Measurements from ENCODE around the gene ELAVL2. TPM values are rescaled to one million over a fixed set of nuclear protein-coding genes. Genes with fewer than 3 reads are reported as not detected.

ELAVL2 gene
- not detected for polyA plus RNA-seq (2013)

DNA sequence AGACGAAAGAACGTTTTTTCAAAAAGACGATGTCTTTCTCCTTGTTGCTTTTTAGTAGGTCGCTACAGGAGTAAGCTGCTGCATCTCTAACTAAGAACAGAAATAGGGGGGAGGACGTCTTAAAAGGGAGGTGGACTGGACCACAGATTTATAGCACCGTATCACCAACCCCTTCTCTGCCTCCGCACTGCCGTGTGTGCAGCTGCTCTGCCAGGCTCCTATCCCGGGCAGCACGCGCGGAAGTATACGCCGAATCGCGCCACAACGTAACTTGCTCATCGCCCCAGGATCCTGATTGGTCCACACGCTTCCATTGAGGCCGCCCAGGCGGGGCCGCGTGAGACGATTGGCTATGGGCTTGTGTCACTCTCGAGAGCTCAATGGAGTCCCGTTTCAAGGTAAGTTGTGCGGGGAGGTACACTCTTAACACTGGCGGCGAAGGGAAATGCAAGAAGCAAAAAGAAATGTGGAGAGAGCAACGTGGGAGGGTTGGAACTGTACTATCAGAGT is at the start of gene ELAVL2:
ELAVL2 (minus strand) TSS at position 121 of the 510 bp plus-strand sequence. CDS start 64,006 bp downstream, outside the sequence.
- POLR2A ChIA-PET, result no interaction called here
- peak within 1 kb of the TSS in 6 of 7 experiments; percentile 19 to 65 (median 36) for H3K4me3 ChIP-seq (ENCODE audit: control insufficient read depth in 1 of 7, extremely low read depth in 1 of 7, insufficient read depth in 4 of 7, low read depth in 2 of 7, low read length in 6 of 7)
- 2% methylated on average over 23 of the region's 30 CpGs for WGBS (ENCODE audit: insufficient coverage)
- CTCF ChIA-PET, result no interaction called here
- H3K36me3 ChIP-seq (ENCODE audit: control insufficient read depth in 4 of 4, insufficient read depth in 4 of 4, low read length in 3 of 4), result no peaks in the 10 kb centered on the region
- H3K9me3 ChIP-seq (ENCODE audit: control extremely low read depth in 1 of 5, control insufficient read depth in 4 of 5, insufficient read depth in 2 of 5, low read depth in 1 of 5, low read length in 4 of 5), result peaks cover 0 to 18% (median 7%) of the 10 kb centered on the region in 5 experiments
- peak; percentile 50 to 80 (median 64) for DNase-seq
- H3K27ac ChIP-seq (ENCODE audit: insufficient read depth in 1 of 2, low read depth in 1 of 2, low read length in 2 of 2, poor library complexity in 1 of 2, severe bottlenecking in 2 of 2), result no peak within 1 kb of the TSS
- H3K27me3 ChIP-seq (replicated peaks in 2 of 5; ENCODE audit: control insufficient read depth in 4 of 5, insufficient read depth in 5 of 5, low read length in 4 of 5), result peaks cover 15 to 88% (median 48%) of the 10 kb centered on the region in 5 experiments
- peaks cover 0 to 12% (median 11%) of the 10 kb centered on the region in 4 experiments for H3K4me1 ChIP-seq (ENCODE audit: control extremely low read depth in 1 of 4, control insufficient read depth in 4 of 4, insufficient read depth in 4 of 4, low read length in 3 of 4)

DNA sequence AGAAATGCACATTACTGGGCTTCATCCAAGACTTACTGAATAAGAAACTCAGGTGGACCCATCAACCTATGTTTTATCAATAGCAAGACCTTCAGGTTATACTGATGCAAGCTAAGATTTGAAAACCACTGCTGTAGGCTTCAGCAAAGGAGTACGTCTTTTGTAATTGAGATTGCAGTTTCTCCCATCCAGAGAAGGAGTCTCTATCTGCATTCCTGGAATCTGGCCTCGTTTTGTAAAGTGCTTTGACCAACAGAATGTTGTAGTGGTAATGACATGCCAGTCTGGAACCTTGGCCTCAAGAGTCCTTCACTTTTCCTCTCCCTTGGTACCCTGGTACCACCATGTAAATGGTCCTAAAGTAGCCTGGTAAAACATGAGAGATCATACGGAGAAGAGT is 32.2 kb upstream of the ELAVL2 start:
- Histone ChIP-seq H3K4me3 (ENCODE audit: control insufficient read depth in 1 of 7, extremely low read depth in 1 of 7, insufficient read depth in 4 of 7, low read depth in 2 of 7, low read length in 6 of 7) (no peak overlapping the region), H3K9me3 (ENCODE audit: control extremely low read depth in 1 of 5, control insufficient read depth in 4 of 5, insufficient read depth in 2 of 5, low read depth in 1 of 5, low read length in 4 of 5) (no peaks in the 10 kb centered on the region), H3K36me3 (ENCODE audit: control insufficient read depth in 4 of 4, insufficient read depth in 4 of 4, low read length in 3 of 4) (no peaks in the 10 kb centered on the region), H3K27ac (ENCODE audit: insufficient read depth in 1 of 2, low read depth in 1 of 2, low read length in 2 of 2, poor library complexity in 1 of 2, severe bottlenecking in 2 of 2) (no peak overlapping the region), H3K27me3 (replicated peaks in 2 of 5; ENCODE audit: control insufficient read depth in 4 of 5, insufficient read depth in 5 of 5, low read length in 4 of 5) (no peaks in the 10 kb centered on the region), H3K4me1 (ENCODE audit: control extremely low read depth in 1 of 4, control insufficient read depth in 4 of 4, insufficient read depth in 4 of 4, low read length in 3 of 4) (no peaks in the 10 kb centered on the region)
- no peak for DNase-seq
- CTCF ChIA-PET, result no interaction called here
- 89% methylated on average over 3 of the region's 3 CpGs for WGBS (ENCODE audit: insufficient coverage)
- POLR2A ChIA-PET, result no interaction called here

DNA sequence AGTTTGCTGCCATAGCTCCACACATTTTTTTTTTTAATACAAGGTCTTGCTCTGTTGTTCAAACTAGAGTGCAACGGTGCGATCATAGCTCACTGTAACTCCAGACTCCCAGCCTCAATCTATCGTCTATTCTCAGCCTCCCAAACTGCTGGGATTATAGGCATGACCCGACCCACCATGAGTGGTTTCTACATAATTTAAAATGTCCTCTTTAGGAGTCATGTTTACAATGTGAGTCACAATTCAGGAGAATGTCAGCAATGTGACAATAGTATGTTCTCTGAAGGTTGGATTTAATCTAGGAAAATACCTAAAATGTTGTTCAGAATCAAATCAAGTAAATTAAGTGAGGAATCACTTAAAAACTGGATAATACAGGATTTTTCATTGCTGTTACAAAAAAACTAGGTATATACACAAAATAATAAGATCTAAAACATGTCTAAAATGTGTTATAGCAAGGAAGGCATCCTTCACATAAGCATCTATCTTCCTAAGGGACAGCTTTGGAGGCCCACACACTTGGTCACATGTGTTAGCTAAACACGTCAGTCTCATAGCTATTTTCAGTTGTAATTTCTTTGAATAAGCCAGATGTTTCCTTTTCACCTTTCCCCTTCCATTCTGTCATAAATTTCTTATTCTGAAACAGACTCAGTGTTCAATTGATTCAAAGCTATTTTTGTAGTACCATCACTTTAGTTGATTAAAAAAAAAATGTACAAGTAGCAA is 30.0 kb upstream of the ELAVL2 start:
- peaks cover 0 to 5% (median 1%) of the 10 kb centered on the region in 4 experiments for H3K4me1 ChIP-seq (ENCODE audit: control extremely low read depth in 1 of 4, control insufficient read depth in 4 of 4, insufficient read depth in 4 of 4, low read length in 3 of 4)
- H3K27me3 ChIP-seq (replicated peaks in 2 of 5; ENCODE audit: control insufficient read depth in 4 of 5, insufficient read depth in 5 of 5, low read length in 4 of 5), result peaks cover 0 to 14% (median 8%) of the 10 kb centered on the region in 5 experiments
- H3K36me3 ChIP-seq (ENCODE audit: control insufficient read depth in 4 of 4, insufficient read depth in 4 of 4, low read length in 3 of 4), result no peaks in the 10 kb centered on the region
- H3K27ac ChIP-seq (ENCODE audit: insufficient read depth in 1 of 2, low read depth in 1 of 2, low read length in 2 of 2, poor library complexity in 1 of 2, severe bottlenecking in 2 of 2), result no peak overlapping the region
- H3K9me3 ChIP-seq (ENCODE audit: control extremely low read depth in 1 of 5, control insufficient read depth in 4 of 5, insufficient read depth in 2 of 5, low read depth in 1 of 5, low read length in 4 of 5), result peaks cover 0 to 3% (median 0%) of the 10 kb centered on the region in 5 experiments
- WGBS (ENCODE audit: insufficient coverage), result 96% methylated on average over 3 of the region's 5 CpGs
- ChIA-PET CTCF (no interaction called here), POLR2A (no interaction called here)
- DNase-seq, result no peak
- no peak overlapping the region for H3K4me3 ChIP-seq (ENCODE audit: control insufficient read depth in 1 of 7, extremely low read depth in 1 of 7, insufficient read depth in 4 of 7, low read depth in 2 of 7, low read length in 6 of 7)

DNA sequence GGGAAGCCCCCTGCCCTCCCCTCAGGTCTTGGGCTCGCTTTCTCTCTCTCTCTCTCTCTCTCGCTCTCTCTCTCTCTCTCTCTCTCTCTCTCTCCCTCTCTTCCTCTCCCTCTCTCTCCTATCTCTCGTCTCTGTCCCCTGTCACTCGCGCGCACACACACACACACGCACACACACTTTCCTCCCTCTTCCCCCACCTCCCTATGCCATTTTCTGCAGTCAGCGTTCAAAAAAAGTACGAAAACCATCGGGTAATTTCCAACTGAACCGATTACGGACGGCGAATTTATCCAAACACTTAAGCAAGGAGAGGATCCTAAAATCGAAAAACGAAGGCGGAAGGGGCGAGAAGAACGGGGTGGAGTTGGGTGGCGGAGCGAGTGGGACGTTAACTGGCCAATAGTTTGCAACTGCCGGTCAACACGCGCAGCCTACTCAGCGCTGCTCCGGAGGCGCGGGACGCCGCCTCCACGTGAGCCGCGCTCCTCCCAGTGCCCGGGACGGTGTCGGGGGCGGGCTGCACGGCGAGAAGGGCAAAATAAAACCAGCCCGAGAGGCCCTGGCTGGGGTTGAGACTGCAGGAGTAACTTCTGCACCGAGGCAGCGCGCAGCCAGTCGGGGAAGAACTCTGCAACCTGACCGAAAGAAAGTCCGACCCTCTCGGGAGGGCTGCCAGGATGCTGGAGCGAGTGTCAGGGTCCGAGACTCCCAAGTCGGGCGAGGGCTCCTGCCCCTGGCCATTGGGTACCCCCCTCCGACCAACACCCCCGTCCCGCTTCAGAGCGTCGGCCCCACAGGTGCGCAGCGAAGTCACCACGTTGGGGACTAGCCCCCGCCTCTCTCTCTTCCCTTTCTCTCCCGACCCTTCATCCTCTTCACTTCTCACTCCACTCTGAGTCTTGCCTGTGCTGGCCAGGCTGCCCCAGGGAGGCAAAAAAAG is 24.9 kb upstream of the ELAVL2 start:
- Histone ChIP-seq H3K4me1 (ENCODE audit: control extremely low read depth in 1 of 4, control insufficient read depth in 4 of 4, insufficient read depth in 4 of 4, low read length in 3 of 4) (peaks cover 0 to 10% (median 1%) of the 10 kb centered on the region in 4 experiments), H3K36me3 (ENCODE audit: control insufficient read depth in 4 of 4, insufficient read depth in 4 of 4, low read length in 3 of 4) (no peaks in the 10 kb centered on the region), H3K9me3 (ENCODE audit: control extremely low read depth in 1 of 5, control insufficient read depth in 4 of 5, insufficient read depth in 2 of 5, low read depth in 1 of 5, low read length in 4 of 5) (peaks cover 0 to 3% (median 0%) of the 10 kb centered on the region in 5 experiments), H3K27ac (ENCODE audit: insufficient read depth in 1 of 2, low read depth in 1 of 2, low read length in 2 of 2, poor library complexity in 1 of 2, severe bottlenecking in 2 of 2) (no peak overlapping the region), H3K27me3 (replicated peaks in 2 of 5; ENCODE audit: control insufficient read depth in 4 of 5, insufficient read depth in 5 of 5, low read length in 4 of 5) (peaks cover 3 to 40% (median 20%) of the 10 kb centered on the region in 5 experiments), H3K4me3 (ENCODE audit: control insufficient read depth in 1 of 7, extremely low read depth in 1 of 7, insufficient read depth in 4 of 7, low read depth in 2 of 7, low read length in 6 of 7) (peak overlapping the region in 2 of 7 experiments; percentile 49 to 53)
- ChIA-PET POLR2A (no interaction called here), CTCF (no interaction called here)
- WGBS (ENCODE audit: insufficient coverage), result 3% methylated on average over 51 of the region's 62 CpGs
- no peak for DNase-seq

DNA sequence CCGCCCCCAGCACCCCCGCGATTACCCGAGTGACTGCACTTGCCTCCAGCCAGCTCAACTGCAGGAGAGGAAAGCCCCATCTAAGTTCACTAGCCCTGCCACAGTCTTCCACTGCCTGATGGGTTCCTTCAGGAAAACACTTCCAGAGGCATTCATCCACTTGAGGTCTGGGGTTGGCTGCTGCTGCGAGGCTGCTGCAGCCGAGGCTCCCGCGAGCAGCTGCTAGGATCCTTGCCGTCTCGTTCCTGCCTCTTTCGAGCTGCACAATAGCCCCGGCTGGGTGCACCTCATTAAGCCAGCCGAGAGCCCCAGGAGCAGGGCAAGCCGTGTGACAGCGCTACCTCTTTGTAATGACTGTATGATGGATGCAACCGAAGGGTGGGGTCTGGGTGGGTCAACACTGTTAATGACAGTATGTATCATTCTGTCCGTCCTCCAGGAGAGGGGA is 24.2 kb upstream of the ELAVL2 start:
- ChIA-PET CTCF (no interaction called here), POLR2A (no interaction called here)
- Histone ChIP-seq H3K9me3 (ENCODE audit: control extremely low read depth in 1 of 5, control insufficient read depth in 4 of 5, insufficient read depth in 2 of 5, low read depth in 1 of 5, low read length in 4 of 5) (peaks cover 0 to 3% (median 0%) of the 10 kb centered on the region in 5 experiments), H3K36me3 (ENCODE audit: control insufficient read depth in 4 of 4, insufficient read depth in 4 of 4, low read length in 3 of 4) (no peaks in the 10 kb centered on the region), H3K27me3 (replicated peaks in 2 of 5; ENCODE audit: control insufficient read depth in 4 of 5, insufficient read depth in 5 of 5, low read length in 4 of 5) (peaks cover 3 to 40% (median 20%) of the 10 kb centered on the region in 5 experiments), H3K4me1 (ENCODE audit: control extremely low read depth in 1 of 4, control insufficient read depth in 4 of 4, insufficient read depth in 4 of 4, low read length in 3 of 4) (peaks cover 0 to 10% (median 1%) of the 10 kb centered on the region in 4 experiments), H3K4me3 (ENCODE audit: control insufficient read depth in 1 of 7, extremely low read depth in 1 of 7, insufficient read depth in 4 of 7, low read depth in 2 of 7, low read length in 6 of 7) (peak overlapping the region in 2 of 7 experiments; percentile 37 to 53), H3K27ac (ENCODE audit: insufficient read depth in 1 of 2, low read depth in 1 of 2, low read length in 2 of 2, poor library complexity in 1 of 2, severe bottlenecking in 2 of 2) (no peak overlapping the region)
- 1% methylated on average over 12 of the region's 17 CpGs for WGBS (ENCODE audit: insufficient coverage)
- no peak for DNase-seq

DNA sequence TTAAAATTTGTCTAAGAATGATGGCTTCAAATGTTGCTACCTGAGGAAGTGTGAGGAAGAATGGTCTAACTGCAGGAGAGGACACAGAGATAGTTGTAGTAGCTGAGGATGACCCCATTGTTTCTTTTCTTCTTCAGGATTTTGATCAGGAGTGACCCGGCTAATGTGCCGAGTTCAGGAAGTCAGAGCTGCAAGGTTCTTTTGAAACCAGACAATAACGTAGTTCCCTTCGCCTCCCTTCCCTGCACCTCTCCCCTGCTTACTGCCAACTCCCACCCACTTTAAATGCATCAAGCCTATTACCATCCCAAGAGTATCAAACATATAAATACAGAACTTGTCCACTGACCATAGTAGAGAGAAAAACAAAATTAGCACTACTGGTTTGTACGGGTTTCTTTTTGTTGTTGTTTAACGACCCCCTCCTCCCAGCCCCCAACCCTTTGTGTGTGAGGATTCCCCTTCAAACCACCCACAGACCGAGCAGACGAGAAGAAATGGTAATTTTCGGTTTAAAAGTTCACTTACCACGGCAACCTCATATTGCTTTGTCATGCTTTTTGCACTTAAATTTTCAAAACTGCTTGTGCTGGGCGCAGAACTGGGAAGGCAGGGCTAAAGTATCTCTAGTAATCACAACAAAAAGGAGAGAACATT is 23.5 kb upstream of the ELAVL2 start:
- Histone ChIP-seq H3K9me3 (ENCODE audit: control extremely low read depth in 1 of 5, control insufficient read depth in 4 of 5, insufficient read depth in 2 of 5, low read depth in 1 of 5, low read length in 4 of 5) (peaks cover 0 to 3% (median 0%) of the 10 kb centered on the region in 5 experiments), H3K27me3 (replicated peaks in 2 of 5; ENCODE audit: control insufficient read depth in 4 of 5, insufficient read depth in 5 of 5, low read length in 4 of 5) (peaks cover 3 to 40% (median 20%) of the 10 kb centered on the region in 5 experiments), H3K4me3 (ENCODE audit: control insufficient read depth in 1 of 7, extremely low read depth in 1 of 7, insufficient read depth in 4 of 7, low read depth in 2 of 7, low read length in 6 of 7) (peak overlapping the region in 1 of 7 experiments; percentile 31), H3K4me1 (ENCODE audit: control extremely low read depth in 1 of 4, control insufficient read depth in 4 of 4, insufficient read depth in 4 of 4, low read length in 3 of 4) (peaks cover 0 to 10% (median 1%) of the 10 kb centered on the region in 4 experiments), H3K36me3 (ENCODE audit: control insufficient read depth in 4 of 4, insufficient read depth in 4 of 4, low read length in 3 of 4) (no peaks in the 10 kb centered on the region), H3K27ac (ENCODE audit: insufficient read depth in 1 of 2, low read depth in 1 of 2, low read length in 2 of 2, poor library complexity in 1 of 2, severe bottlenecking in 2 of 2) (no peak overlapping the region)
- ChIA-PET POLR2A (no interaction called here), CTCF (no interaction called here)
- no peak for DNase-seq
- 15% methylated on average over 5 of the region's 11 CpGs for WGBS (ENCODE audit: insufficient coverage)
